Naive thymus-derived CD8-positive, alpha-beta T cell (primary cell): ENCODE measurements around the gene PRMT9. TPM values are rescaled to one million over a fixed set of nuclear protein-coding genes. Genes with fewer than 3 reads are reported as not detected.

ENCODE experiments used
- ATAC-seq, 2 donors: fragments of 150-1000 bp; cut with Tn5 transposase in 1 of 2; sonication (Bioruptor Pico), chemical (Tn5 transposase) in 1 of 2; 1 replicate in 1 of 2; 2 replicates in 1 of 2; pipeline ENCODE4 v1.10.0; 2021; ENCODE audit warnings: mild to moderate bottlenecking in 2 of 2, moderate library complexity in 2 of 2
- POLR2A ChIA-PET: fragments of 350-600 bp; sonication (Branson Sonifier 250); formaldehyde crosslinking; loops from one replicate; lab custom pipeline; 2021; ENCODE audit warnings: antibody characterized with exemption; lab: Charles Lee
- DNase-seq, 10 donors: peaks; one replicate each; pipeline versions ENCODE4 v3.0.0 to v3.0.0-alpha.2; 2020 to 2022
- H3K27ac Mint-ChIP-seq, 10 donors: one replicate each; pipeline ENCODE4 v1.8.0; 2020 to 2022; ENCODE audit warnings: mild to moderate bottlenecking in 10 of 10, mixed read lengths in 10 of 10, moderate library complexity in 4 of 10, inconsistent platforms in 1 of 10
- H3K27me3 Mint-ChIP-seq, 5 donors: one replicate each; pipeline ENCODE4 v1.8.0; 2021 to 2022; ENCODE audit warnings: mixed read lengths in 5 of 5
- H3K36me3 Mint-ChIP-seq, 3 donors: one replicate each; pipeline ENCODE4 v1.8.0; 2020 to 2022; ENCODE audit warnings: mixed read lengths in 3 of 3, mild to moderate bottlenecking in 2 of 3, inconsistent platforms in 1 of 3
- H3K4me1 Mint-ChIP-seq, 4 donors: one replicate each; pipeline ENCODE4 v1.8.0; 2021 to 2022; ENCODE audit warnings: mixed read lengths in 4 of 4
- H3K4me3 Mint-ChIP-seq, 10 donors: one replicate each; pipeline ENCODE4 v1.8.0; 2020 to 2022; ENCODE audit warnings: mild to moderate bottlenecking in 10 of 10, mixed read lengths in 10 of 10, moderate library complexity in 6 of 10, inconsistent platforms in 1 of 10
- H3K9me3 Mint-ChIP-seq, 9 donors: one replicate each; pipeline ENCODE4 v1.8.0; 2020 to 2022; ENCODE audit warnings: mixed read lengths in 9 of 9, mild to moderate bottlenecking in 3 of 9, inconsistent platforms in 1 of 9, moderate library complexity in 1 of 9
- polyA plus RNA-seq, 3 donors: library from polyadenylated mRNA; unstranded; fragments of 300-500 nt; fragmentation: Illumina TruSeq; gene quantifications; one replicate each; pipeline ENCODE4 v1.2.3, GENCODE V29; 2021
- total RNA-seq, 8 experiments: library from RNA in 2 of 8; stranded (reverse) in 2 of 8; gene quantifications; one replicate each; pipeline ENCODE4 v1.2.3 and lab custom pipeline; 2021 to 2026

Gene PRMT9
- total and polyA plus RNA-seq, 5 experiments from 2014 or later: 4.6 to 13.3 (median 5.8) TPM

- H3K27me3 Mint-ChIP-seq: no peaks in the 10 kb centered on the region
- POLR2A ChIA-PET: no interaction called here
- H3K4me3 Mint-ChIP-seq: no peak overlapping the region
- no peaks in the 10 kb centered on the region for H3K36me3 Mint-ChIP-seq
- ATAC-seq (no peak), DNase-seq (no peak)
- H3K9me3 Mint-ChIP-seq: no peaks in the 10 kb centered on the region
- no peaks in the 10 kb centered on the region for H3K4me1 Mint-ChIP-seq
- H3K27ac Mint-ChIP-seq: no peak overlapping the region
These were observed 26.0 kb upstream of the PRMT9 start for GRCh38 chr4:147709999-147710398.

GRCh38 chr4:147707892-147708672 lies 24.1 kb upstream of the PRMT9 start:
- Mint-ChIP-seq H3K36me3 (no peaks in the 10 kb centered on the region), H3K27ac (no peak overlapping the region), H3K27me3 (no peaks in the 10 kb centered on the region), H3K4me3 (no peak overlapping the region), H3K4me1 (no peaks in the 10 kb centered on the region), H3K9me3 (no peaks in the 10 kb centered on the region)
- POLR2A ChIA-PET: no interaction called here
- ATAC-seq (peak; percentile 56 to 75), DNase-seq (peak in 9 of 10 donors; percentile 14 to 68 (median 40))

GRCh38 chr4:147704846-147705245 lies 20.9 kb upstream of the PRMT9 start:
- no peaks in the 10 kb centered on the region for H3K4me1 Mint-ChIP-seq
- no peaks in the 10 kb centered on the region for H3K36me3 Mint-ChIP-seq
- no peak for ATAC-seq
- POLR2A ChIA-PET: no interaction called here
- H3K27me3 Mint-ChIP-seq: peaks cover 0 to 2% (median 0%) of the 10 kb centered on the region in 5 donors
- DNase-seq: no peak
- H3K4me3 Mint-ChIP-seq: no peak overlapping the region
- no peak overlapping the region for H3K27ac Mint-ChIP-seq
- peaks cover 0 to 5% (median 0%) of the 10 kb centered on the region in 9 donors for H3K9me3 Mint-ChIP-seq

GRCh38 chr4:147696866-147697265 lies 12.9 kb upstream of the PRMT9 start:
- no peaks in the 10 kb centered on the region for H3K4me1 Mint-ChIP-seq
- peaks cover 0 to 1% (median 0%) of the 10 kb centered on the region in 3 donors for H3K36me3 Mint-ChIP-seq
- no peak overlapping the region for H3K27ac Mint-ChIP-seq
- ATAC-seq: no peak
- no peak for DNase-seq
- H3K27me3 Mint-ChIP-seq: peaks cover 3 to 24% (median 12%) of the 10 kb centered on the region in 5 donors
- H3K9me3 Mint-ChIP-seq: peaks cover 0 to 13% (median 0%) of the 10 kb centered on the region in 9 donors
- no peak overlapping the region for H3K4me3 Mint-ChIP-seq
- POLR2A ChIA-PET: no interaction called here

- Mint-ChIP-seq H3K27me3 (peaks cover 5 to 34% (median 19%) of the 10 kb centered on the region in 5 donors), H3K4me1 (peaks cover 3 to 7% (median 5%) of the 10 kb centered on the region in 4 donors), H3K9me3 (no peaks in the 10 kb centered on the region), H3K27ac (no peak overlapping the region), H3K36me3 (peaks cover 0 to 1% (median 0%) of the 10 kb centered on the region in 3 donors), H3K4me3 (no peak overlapping the region)
- POLR2A ChIA-PET: no interaction called here
- no peak for ATAC-seq
- DNase-seq: no peak
These were observed 9.3 kb upstream of the PRMT9 start for GRCh38 chr4:147693218-147693617.

GRCh38 chr4:147691820-147692219 lies 7.9 kb upstream of the PRMT9 start:
- Mint-ChIP-seq H3K4me3 (no peak overlapping the region), H3K36me3 (no peaks in the 10 kb centered on the region), H3K27me3 (peaks cover 5 to 34% (median 19%) of the 10 kb centered on the region in 5 donors), H3K9me3 (no peaks in the 10 kb centered on the region), H3K4me1 (peaks cover 3 to 7% (median 5%) of the 10 kb centered on the region in 4 donors), H3K27ac (peak overlapping the region in 1 of 10 donors; percentile 15)
- DNase-seq: no peak
- POLR2A ChIA-PET: no interaction called here
- ATAC-seq: no peak

GRCh38 chr4:147689067-147689466 lies 5.1 kb upstream of the PRMT9 start:
- DNase-seq (no peak), ATAC-seq (no peak)
- Mint-ChIP-seq H3K27ac (peak overlapping the region in 5 of 10 donors; percentile 47 to 85 (median 53)), H3K4me3 (peak overlapping the region in 5 of 10 donors; percentile 1 to 53 (median 12)), H3K27me3 (peaks cover 9 to 31% (median 19%) of the 10 kb centered on the region in 5 donors), H3K4me1 (peaks cover 3 to 15% (median 12%) of the 10 kb centered on the region in 4 donors), H3K36me3 (no peaks in the 10 kb centered on the region), H3K9me3 (no peaks in the 10 kb centered on the region)
- POLR2A ChIA-PET: no interaction called here

- peak overlapping the region; percentile 97 to 100 (median 99) for H3K27ac Mint-ChIP-seq
- H3K4me3 Mint-ChIP-seq: peak overlapping the region; percentile 90 to 99 (median 96)
- peaks cover 18 to 39% (median 33%) of the 10 kb centered on the region in 4 donors for H3K4me1 Mint-ChIP-seq
- POLR2A ChIA-PET: interaction anchor here (0.7 to 3.0 kb wide), 7 partner anchors 9 to 1813 kb away, joined by 3 to 54 read pairs (median 4); partner anchors contain the start of genes ARHGAP10 and TMEM184C
- ATAC-seq: no peak
- peak in 4 of 10 donors; percentile 17 to 31 (median 22) for DNase-seq
- H3K36me3 Mint-ChIP-seq: peaks cover 0 to 16% (median 6%) of the 10 kb centered on the region in 3 donors
- H3K27me3 Mint-ChIP-seq: peaks cover 0 to 5% (median 0%) of the 10 kb centered on the region in 5 donors
- H3K9me3 Mint-ChIP-seq: no peaks in the 10 kb centered on the region
These were observed 773 bp downstream of the PRMT9 start for GRCh38 chr4:147683188-147683591.

- H3K4me1 Mint-ChIP-seq: peaks cover 18 to 40% (median 33%) of the 10 kb centered on the region in 4 donors
These were observed 1.2 kb downstream of the PRMT9 start for GRCh38 chr4:147682755-147683154.

GRCh38 chr4:147678796-147679549 lies 5.0 kb downstream of the PRMT9 start:
- POLR2A ChIA-PET: no interaction called here
- no peak for ATAC-seq
- DNase-seq: no peak
- H3K9me3 Mint-ChIP-seq: no peaks in the 10 kb centered on the region
- no peaks in the 10 kb centered on the region for H3K27me3 Mint-ChIP-seq
- H3K27ac Mint-ChIP-seq: peak overlapping the region in 1 of 10 donors; percentile 27
- H3K4me1 Mint-ChIP-seq: peaks cover 18 to 34% (median 26%) of the 10 kb centered on the region in 4 donors
- peaks cover 0 to 35% (median 9%) of the 10 kb centered on the region in 3 donors for H3K36me3 Mint-ChIP-seq
- H3K4me3 Mint-ChIP-seq: no peak overlapping the region

More at GRCh38 chr4:147682755-147683154, 1.2 kb downstream of the PRMT9 start:
- Mint-ChIP-seq H3K4me3 (peak overlapping the region; percentile 90 to 99 (median 96)), H3K27me3 (peaks cover 0 to 5% (median 0%) of the 10 kb centered on the region in 5 donors), H3K36me3 (peaks cover 0 to 20% (median 9%) of the 10 kb centered on the region in 3 donors), H3K9me3 (no peaks in the 10 kb centered on the region), H3K27ac (peak overlapping the region; percentile 97 to 100 (median 99))
- POLR2A ChIA-PET: interaction anchor here (0.7 to 3.0 kb wide), 2 partner anchors 65 to 1812 kb away, joined by 3 to 54 read pairs; partner anchors contain the start of gene TMEM184C
- DNase-seq: no peak
- no peak for ATAC-seq

- Mint-ChIP-seq H3K4me1 (peaks cover 16 to 31% (median 21%) of the 10 kb centered on the region in 4 donors), H3K27ac (no peak overlapping the region), H3K4me3 (no peak overlapping the region), H3K9me3 (no peaks in the 10 kb centered on the region), H3K36me3 (peaks cover 0 to 41% (median 14%) of the 10 kb centered on the region in 3 donors), H3K27me3 (no peaks in the 10 kb centered on the region)
- DNase-seq (no peak), ATAC-seq (no peak)
- POLR2A ChIA-PET: no interaction called here
These were observed 5.9 kb downstream of the PRMT9 start for GRCh38 chr4:147678106-147678505.

- ATAC-seq (no peak), DNase-seq (no peak)
- Mint-ChIP-seq H3K9me3 (no peaks in the 10 kb centered on the region), H3K36me3 (peaks cover 6 to 62% (median 32%) of the 10 kb centered on the region in 3 donors), H3K4me1 (peaks cover 0 to 7% (median 2%) of the 10 kb centered on the region in 4 donors), H3K27ac (peak overlapping the region in 2 of 10 donors; percentile 38 to 51), H3K27me3 (no peaks in the 10 kb centered on the region), H3K4me3 (no peak overlapping the region)
- POLR2A ChIA-PET: interaction anchor here (1.2 kb wide), 1 partner anchor 9 kb away, joined by 3 read pairs; the partner anchor contains the start of gene PRMT9
These were observed 9.5 kb downstream of the PRMT9 start for GRCh38 chr4:147674496-147674895.
